HEK293 (cell line): Measurements from ENCODE around the gene GBA2.

Experiments
- IKZF3 ChIP-seq: fragments of 450-650 bp; IDR thresholded peaks from 2 replicates; pipeline ENCODE4 v1.5.0; 2018; ENCODE audit warnings: missing biosample characterization, mild to moderate bottlenecking, missing genetic modification characterization, moderate library complexity
- PRDM6 ChIP-seq: fragments of 450-650 bp; formaldehyde crosslinking; IDR thresholded peaks from 2 replicates; pipeline ENCODE4 v1.5.1; 2017; ENCODE audit warnings: missing biosample characterization, missing genetic modification characterization
- SCRT1 ChIP-seq: fragments of 450-650 bp; formaldehyde crosslinking; IDR thresholded peaks from 2 replicates; pipeline ENCODE4 v1.5.1; 2016; ENCODE audit warnings: missing biosample characterization, missing genetic modification characterization, borderline replicate concordance
- SCRT2 ChIP-seq: fragments of 450-650 bp; formaldehyde crosslinking; IDR thresholded peaks from 2 replicates; pipeline ENCODE4 v1.5.1; 2016; ENCODE audit warnings: missing biosample characterization, missing genetic modification characterization
- TRIM28 ChIP-seq: IDR thresholded peaks from 2 replicates; pipeline ENCODE4 v1.6.1; 2011; ENCODE audit warnings: low read length, control low read depth, borderline replicate concordance
- YY1 ChIP-seq: fragments of 450-650 bp; formaldehyde crosslinking; IDR thresholded peaks from 2 replicates; pipeline ENCODE4 v1.5.1; 2018; ENCODE audit warnings: missing biosample characterization, missing genetic modification characterization
- ZNF2 ChIP-seq: fragments of 450-650 bp; formaldehyde crosslinking; IDR thresholded peaks from 2 replicates; pipeline ENCODE4 v1.5.1; 2016; ENCODE audit warnings: missing biosample characterization, missing genetic modification characterization
- ZNF239 ChIP-seq: fragments of 450-650 bp; formaldehyde crosslinking; IDR thresholded peaks from 2 replicates; pipeline ENCODE4 v1.5.1; 2016; ENCODE audit warnings: missing biosample characterization, missing genetic modification characterization
- ZNF266 ChIP-seq: fragments of 450-650 bp; formaldehyde crosslinking; IDR thresholded peaks from 2 replicates; pipeline ENCODE4 v1.5.1; 2016; ENCODE audit warnings: missing biosample characterization, missing genetic modification characterization, low read depth
- ZNF302 ChIP-seq: fragments of 450-650 bp; formaldehyde crosslinking; IDR thresholded peaks from 2 replicates; pipeline ENCODE4 v1.5.1; 2016; ENCODE audit warnings: missing biosample characterization, missing genetic modification characterization, low read depth
- ZNF311 ChIP-seq: fragments of 450-650 bp; formaldehyde crosslinking; IDR thresholded peaks from 2 replicates; pipeline ENCODE4 v1.5.1; 2017; ENCODE audit warnings: missing biosample characterization, missing genetic modification characterization, borderline replicate concordance
- ZNF335 ChIP-seq: fragments of 450-650 bp; formaldehyde crosslinking; conservative IDR thresholded peaks from 2 replicates; pipeline ENCODE4 v1.5.1; 2016; ENCODE audit warnings: missing biosample characterization, missing genetic modification characterization
- ZNF366 ChIP-seq: fragments of 450-650 bp; formaldehyde crosslinking; conservative IDR thresholded peaks from 2 replicates; pipeline ENCODE4 v1.5.1; 2016; ENCODE audit warnings: missing biosample characterization, missing genetic modification characterization
- ZNF416 ChIP-seq: fragments of 450-650 bp; formaldehyde crosslinking; IDR thresholded peaks from 2 replicates; pipeline ENCODE4 v1.5.1; 2016; ENCODE audit warnings: missing biosample characterization, missing genetic modification characterization
- ZNF423 ChIP-seq: fragments of 450-650 bp; formaldehyde crosslinking; IDR thresholded peaks from 2 replicates; pipeline ENCODE4 v1.5.1; 2016; ENCODE audit warnings: missing biosample characterization, missing genetic modification characterization
- ZNF585B ChIP-seq: fragments of 450-650 bp; formaldehyde crosslinking; IDR thresholded peaks from 2 replicates; pipeline ENCODE4 v1.5.1; 2016; ENCODE audit warnings: missing biosample characterization, missing genetic modification characterization
- ZNF600 ChIP-seq: fragments of 450-650 bp; formaldehyde crosslinking; IDR thresholded peaks from 2 replicates; pipeline ENCODE4 v1.5.1; 2016; ENCODE audit warnings: missing biosample characterization, missing genetic modification characterization
- ZNF776 ChIP-seq: fragments of 450-650 bp; formaldehyde crosslinking; IDR thresholded peaks from 2 replicates; pipeline ENCODE4 v1.5.0; 2017; ENCODE audit warnings: missing biosample characterization, missing genetic modification characterization, borderline replicate concordance
- ZNF777 ChIP-seq: fragments of 450-650 bp; formaldehyde crosslinking; IDR thresholded peaks from 2 replicates; pipeline ENCODE4 v1.5.1; 2017; ENCODE audit warnings: missing biosample characterization, missing genetic modification characterization, borderline replicate concordance
- ZSCAN16 ChIP-seq: fragments of 450-650 bp; formaldehyde crosslinking; IDR thresholded peaks from 2 replicates; pipeline ENCODE4 v1.5.1; 2016; ENCODE audit warnings: missing biosample characterization, missing genetic modification characterization
- ZSCAN5A ChIP-seq: fragments of 450-650 bp; formaldehyde crosslinking; IDR thresholded peaks from 2 replicates; pipeline ENCODE4 v1.5.1; 2016; ENCODE audit warnings: missing biosample characterization, missing genetic modification characterization
- TF ChIP-seq, protein P1 (sequence below): fragments of 450-650 bp; formaldehyde crosslinking; IDR thresholded peaks from 2 replicates; pipeline ENCODE4 v1.5.1; 2016; ENCODE audit warnings: missing biosample characterization, missing genetic modification characterization, borderline replicate concordance
- TF ChIP-seq, protein P2 (sequence below): fragments of 450-650 bp; formaldehyde crosslinking; IDR thresholded peaks from 2 replicates; pipeline ENCODE4 v1.5.1; 2016; ENCODE audit warnings: missing biosample characterization, missing genetic modification characterization
- TF ChIP-seq, protein P3 (sequence below): fragments of 450-650 bp; formaldehyde crosslinking; IDR thresholded peaks from 2 replicates; pipeline ENCODE4 v1.5.1; 2016; ENCODE audit warnings: missing biosample characterization, missing genetic modification characterization, low read depth
- TF ChIP-seq, protein P4 (sequence below): fragments of 450-650 bp; formaldehyde crosslinking; IDR thresholded peaks from 2 replicates; pipeline ENCODE4 v1.5.1; 2016; ENCODE audit warnings: missing biosample characterization, missing genetic modification characterization

GBA2 gene

DNA sequence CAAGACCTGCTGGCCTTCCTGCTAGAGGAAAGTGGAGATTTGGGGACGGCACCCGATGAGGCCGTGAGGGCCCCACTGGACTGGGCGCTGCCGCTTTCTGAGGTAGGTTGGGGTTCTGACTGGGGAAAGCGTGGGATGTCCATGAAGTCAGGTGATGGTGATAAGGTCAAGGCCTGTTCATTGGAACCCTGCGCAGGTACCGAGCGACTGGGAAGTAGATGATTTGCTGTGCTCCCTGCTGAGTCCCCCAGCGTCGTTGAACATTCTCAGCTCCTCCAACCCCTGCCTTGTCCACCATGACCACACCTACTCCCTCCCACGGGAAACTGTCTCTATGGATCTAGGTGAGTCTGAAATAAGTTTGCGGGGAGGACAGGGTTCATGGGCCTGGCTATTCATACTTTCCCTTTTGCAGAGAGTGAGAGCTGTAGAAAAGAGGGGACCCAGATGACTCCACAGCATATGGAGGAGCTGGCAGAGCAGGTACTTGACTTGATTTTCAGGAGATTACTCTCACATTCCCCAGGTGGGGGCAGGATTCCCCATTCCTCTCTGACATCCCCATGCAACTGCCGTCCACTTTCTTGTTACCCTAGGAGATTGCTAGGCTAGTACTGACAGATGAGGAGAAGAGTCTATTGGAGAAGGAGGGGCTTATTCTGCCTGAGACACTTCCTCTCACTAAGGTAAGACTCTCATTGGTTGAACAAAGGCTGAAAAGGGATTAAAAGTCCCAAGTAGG lies 16.1 kb downstream of the GBA2 start (continued):
- TF ChIP-seq, protein P1, sequence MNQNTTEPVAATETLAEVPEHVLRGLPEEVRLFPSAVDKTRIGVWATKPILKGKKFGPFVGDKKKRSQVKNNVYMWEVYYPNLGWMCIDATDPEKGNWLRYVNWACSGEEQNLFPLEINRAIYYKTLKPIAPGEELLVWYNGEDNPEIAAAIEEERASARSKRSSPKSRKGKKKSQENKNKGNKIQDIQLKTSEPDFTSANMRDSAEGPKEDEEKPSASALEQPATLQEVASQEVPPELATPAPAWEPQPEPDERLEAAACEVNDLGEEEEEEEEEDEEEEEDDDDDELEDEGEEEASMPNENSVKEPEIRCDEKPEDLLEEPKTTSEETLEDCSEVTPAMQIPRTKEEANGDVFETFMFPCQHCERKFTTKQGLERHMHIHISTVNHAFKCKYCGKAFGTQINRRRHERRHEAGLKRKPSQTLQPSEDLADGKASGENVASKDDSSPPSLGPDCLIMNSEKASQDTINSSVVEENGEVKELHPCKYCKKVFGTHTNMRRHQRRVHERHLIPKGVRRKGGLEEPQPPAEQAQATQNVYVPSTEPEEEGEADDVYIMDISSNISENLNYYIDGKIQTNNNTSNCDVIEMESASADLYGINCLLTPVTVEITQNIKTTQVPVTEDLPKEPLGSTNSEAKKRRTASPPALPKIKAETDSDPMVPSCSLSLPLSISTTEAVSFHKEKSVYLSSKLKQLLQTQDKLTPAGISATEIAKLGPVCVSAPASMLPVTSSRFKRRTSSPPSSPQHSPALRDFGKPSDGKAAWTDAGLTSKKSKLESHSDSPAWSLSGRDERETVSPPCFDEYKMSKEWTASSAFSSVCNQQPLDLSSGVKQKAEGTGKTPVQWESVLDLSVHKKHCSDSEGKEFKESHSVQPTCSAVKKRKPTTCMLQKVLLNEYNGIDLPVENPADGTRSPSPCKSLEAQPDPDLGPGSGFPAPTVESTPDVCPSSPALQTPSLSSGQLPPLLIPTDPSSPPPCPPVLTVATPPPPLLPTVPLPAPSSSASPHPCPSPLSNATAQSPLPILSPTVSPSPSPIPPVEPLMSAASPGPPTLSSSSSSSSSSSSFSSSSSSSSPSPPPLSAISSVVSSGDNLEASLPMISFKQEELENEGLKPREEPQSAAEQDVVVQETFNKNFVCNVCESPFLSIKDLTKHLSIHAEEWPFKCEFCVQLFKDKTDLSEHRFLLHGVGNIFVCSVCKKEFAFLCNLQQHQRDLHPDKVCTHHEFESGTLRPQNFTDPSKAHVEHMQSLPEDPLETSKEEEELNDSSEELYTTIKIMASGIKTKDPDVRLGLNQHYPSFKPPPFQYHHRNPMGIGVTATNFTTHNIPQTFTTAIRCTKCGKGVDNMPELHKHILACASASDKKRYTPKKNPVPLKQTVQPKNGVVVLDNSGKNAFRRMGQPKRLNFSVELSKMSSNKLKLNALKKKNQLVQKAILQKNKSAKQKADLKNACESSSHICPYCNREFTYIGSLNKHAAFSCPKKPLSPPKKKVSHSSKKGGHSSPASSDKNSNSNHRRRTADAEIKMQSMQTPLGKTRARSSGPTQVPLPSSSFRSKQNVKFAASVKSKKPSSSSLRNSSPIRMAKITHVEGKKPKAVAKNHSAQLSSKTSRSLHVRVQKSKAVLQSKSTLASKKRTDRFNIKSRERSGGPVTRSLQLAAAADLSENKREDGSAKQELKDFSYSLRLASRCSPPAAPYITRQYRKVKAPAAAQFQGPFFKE (tag by site-specific recombination), result no peak
- TF ChIP-seq YY1 (tag by site-specific recombination) (no peak), ZNF302 (no peak), TRIM28 (peak; percentile 61; the same call in 1 of the 2 replicates), ZSCAN16 (tag by site-specific recombination) (no peak), ZNF776 (tag by site-specific recombination) (no peak), ZNF416 (no peak), SCRT1 (no peak), ZNF266 (tag by site-specific recombination) (no peak), SCRT2 (tag by site-specific recombination) (peak; percentile 53; the same call in 1 of the 2 replicates), ZNF335 (no peak; the same call in 1 of the 2 replicates), ZNF366 (tag by site-specific recombination) (peak; percentile 21; the same call in 1 of the 2 replicates), IKZF3 (tag by site-specific recombination) (0 out of 2 replicates have a peak, but pooled peaks have one; percentile 1), ZNF423 (tag by site-specific recombination) (no peak), ZNF239 (tag by site-specific recombination) (no peak), ZNF311 (tag by site-specific recombination) (no peak), ZNF2 (0 out of 2 replicates have a peak, but pooled peaks have one; percentile 7), ZSCAN5A (tag by site-specific recombination) (peak; percentile 78; the same call in 1 of the 2 replicates), PRDM6 (tag by site-specific recombination) (no peak), ZNF600 (tag by site-specific recombination) (peak; percentile 84), ZNF585B (no peak), ZNF777 (tag by site-specific recombination) (0 out of 2 replicates have a peak, but pooled peaks have one; percentile 49)
- TF ChIP-seq, protein P2, sequence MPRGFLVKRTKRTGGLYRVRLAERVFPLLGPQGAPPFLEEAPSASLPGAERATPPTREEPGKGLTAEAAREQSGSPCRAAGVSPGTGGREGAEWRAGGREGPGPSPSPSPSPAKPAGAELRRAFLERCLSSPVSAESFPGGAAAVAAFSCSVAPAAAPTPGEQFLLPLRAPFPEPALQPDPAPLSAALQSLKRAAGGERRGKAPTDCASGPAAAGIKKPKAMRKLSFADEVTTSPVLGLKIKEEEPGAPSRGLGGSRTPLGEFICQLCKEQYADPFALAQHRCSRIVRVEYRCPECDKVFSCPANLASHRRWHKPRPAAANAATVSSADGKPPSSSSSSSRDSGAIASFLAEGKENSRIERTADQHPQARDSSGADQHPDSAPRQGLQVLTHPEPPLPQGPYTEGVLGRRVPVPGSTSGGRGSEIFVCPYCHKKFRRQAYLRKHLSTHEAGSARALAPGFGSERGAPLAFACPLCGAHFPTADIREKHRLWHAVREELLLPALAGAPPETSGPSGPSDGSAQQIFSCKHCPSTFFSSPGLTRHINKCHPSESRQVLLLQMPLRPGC (tag by site-specific recombination), result no peak
- TF ChIP-seq, protein P3, sequence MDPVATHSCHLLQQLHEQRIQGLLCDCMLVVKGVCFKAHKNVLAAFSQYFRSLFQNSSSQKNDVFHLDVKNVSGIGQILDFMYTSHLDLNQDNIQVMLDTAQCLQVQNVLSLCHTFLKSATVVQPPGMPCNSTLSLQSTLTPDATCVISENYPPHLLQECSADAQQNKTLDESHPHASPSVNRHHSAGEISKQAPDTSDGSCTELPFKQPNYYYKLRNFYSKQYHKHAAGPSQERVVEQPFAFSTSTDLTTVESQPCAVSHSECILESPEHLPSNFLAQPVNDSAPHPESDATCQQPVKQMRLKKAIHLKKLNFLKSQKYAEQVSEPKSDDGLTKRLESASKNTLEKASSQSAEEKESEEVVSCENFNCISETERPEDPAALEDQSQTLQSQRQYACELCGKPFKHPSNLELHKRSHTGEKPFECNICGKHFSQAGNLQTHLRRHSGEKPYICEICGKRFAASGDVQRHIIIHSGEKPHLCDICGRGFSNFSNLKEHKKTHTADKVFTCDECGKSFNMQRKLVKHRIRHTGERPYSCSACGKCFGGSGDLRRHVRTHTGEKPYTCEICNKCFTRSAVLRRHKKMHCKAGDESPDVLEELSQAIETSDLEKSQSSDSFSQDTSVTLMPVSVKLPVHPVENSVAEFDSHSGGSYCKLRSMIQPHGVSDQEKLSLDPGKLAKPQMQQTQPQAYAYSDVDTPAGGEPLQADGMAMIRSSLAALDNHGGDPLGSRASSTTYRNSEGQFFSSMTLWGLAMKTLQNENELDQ (tag by site-specific recombination), result no peak
- TF ChIP-seq, protein P4, sequence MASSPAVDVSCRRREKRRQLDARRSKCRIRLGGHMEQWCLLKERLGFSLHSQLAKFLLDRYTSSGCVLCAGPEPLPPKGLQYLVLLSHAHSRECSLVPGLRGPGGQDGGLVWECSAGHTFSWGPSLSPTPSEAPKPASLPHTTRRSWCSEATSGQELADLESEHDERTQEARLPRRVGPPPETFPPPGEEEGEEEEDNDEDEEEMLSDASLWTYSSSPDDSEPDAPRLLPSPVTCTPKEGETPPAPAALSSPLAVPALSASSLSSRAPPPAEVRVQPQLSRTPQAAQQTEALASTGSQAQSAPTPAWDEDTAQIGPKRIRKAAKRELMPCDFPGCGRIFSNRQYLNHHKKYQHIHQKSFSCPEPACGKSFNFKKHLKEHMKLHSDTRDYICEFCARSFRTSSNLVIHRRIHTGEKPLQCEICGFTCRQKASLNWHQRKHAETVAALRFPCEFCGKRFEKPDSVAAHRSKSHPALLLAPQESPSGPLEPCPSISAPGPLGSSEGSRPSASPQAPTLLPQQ, result peak; percentile 91
